ENCODE data around the gene WWOX. TPM values are rescaled to one million over a fixed set of nuclear protein-coding genes. Genes with fewer than 3 reads are reported as not detected.

Gene WWOX
- total RNA-seq, 4 donors from 2014 or later: 135 to 209 (median 159) TPM

GRCh38 chr16:79130616-79131015 is 1031.2 kb downstream of the WWOX start:
- Histone ChIP-seq H3K4me1 (peaks cover 9 to 21% of the 10 kb centered on the region in 2 donors), H3K4me3 (replicated peaks in 1 of 3) (no peak overlapping the region), H3K9me3 (no peaks in the 10 kb centered on the region), H3K36me3 (no peaks in the 10 kb centered on the region), H3K27ac (no peak overlapping the region), H3K27me3 (no peaks in the 10 kb centered on the region)
- DNase-seq: no peak
- WGBS, 2 donors: 88 to 93% methylated on average over 7 of the region's 7 CpGs
- TF ChIP-seq CTCF (IDR thresholded peaks at IDR 0.05): no peak
- no peak for TF ChIP-seq POLR2A (IDR thresholded peaks at IDR 0.05)
- intact Hi-C loops (cut with DNase I): no loop called here

- H3K27ac ChIP-seq: no peak overlapping the region
- H3K4me1 ChIP-seq: peaks cover 9 to 21% of the 10 kb centered on the region in 2 donors
- intact Hi-C loops (cut with DNase I): no loop called here
- no peak overlapping the region for H3K4me3 ChIP-seq (replicated peaks in 1 of 3)
- H3K9me3 ChIP-seq: no peaks in the 10 kb centered on the region
- H3K27me3 ChIP-seq: no peaks in the 10 kb centered on the region
- 91 to 94% methylated on average over 6 of the region's 6 CpGs for WGBS, 2 donors
- H3K36me3 ChIP-seq: no peaks in the 10 kb centered on the region
- no peak for TF ChIP-seq POLR2A (IDR thresholded peaks at IDR 0.05)
- no peak for TF ChIP-seq CTCF (IDR thresholded peaks at IDR 0.05)
- DNase-seq: no peak
Measured at GRCh38 chr16:79131321-79132075, 1032.0 kb downstream of the WWOX start.

- intact Hi-C loops (cut with DNase I): no loop called here
- Histone ChIP-seq H3K4me1 (peaks cover 9 to 21% of the 10 kb centered on the region in 2 donors), H3K27ac (no peak overlapping the region), H3K27me3 (no peaks in the 10 kb centered on the region), H3K36me3 (no peaks in the 10 kb centered on the region), H3K9me3 (no peaks in the 10 kb centered on the region), H3K4me3 (replicated peaks in 1 of 3) (no peak overlapping the region)
- no peak for TF ChIP-seq POLR2A (IDR thresholded peaks at IDR 0.05)
- no peak for TF ChIP-seq CTCF (IDR thresholded peaks at IDR 0.05)
- DNase-seq: peak; percentile 41 to 52
- WGBS, 2 donors: 38 to 39% methylated on average over 3 of the region's 3 CpGs
Measured at GRCh38 chr16:79132701-79133100, 1033.2 kb downstream of the WWOX start.

- TF ChIP-seq CTCF (IDR thresholded peaks at IDR 0.05) (no peak), POLR2A (IDR thresholded peaks at IDR 0.05) (no peak)
- H3K27ac ChIP-seq: no peak overlapping the region
- WGBS, 2 donors: 82 to 87% methylated on average over 5 of the region's 5 CpGs
- no peak for DNase-seq
- H3K36me3 ChIP-seq: no peaks in the 10 kb centered on the region
- no peaks in the 10 kb centered on the region for H3K27me3 ChIP-seq
- no peak overlapping the region for H3K4me3 ChIP-seq (replicated peaks in 1 of 3)
- intact Hi-C loops (cut with DNase I): no loop called here
- H3K4me1 ChIP-seq: peaks cover 0 to 17% of the 10 kb centered on the region in 2 donors
- H3K9me3 ChIP-seq: no peaks in the 10 kb centered on the region
Measured at GRCh38 chr16:79134300-79134699, 1034.8 kb downstream of the WWOX start.

GRCh38 chr16:79136955-79137354 is 1037.5 kb downstream of the WWOX start:
- DNase-seq: no peak
- no peaks in the 10 kb centered on the region for H3K9me3 ChIP-seq
- intact Hi-C loops (cut with DNase I): no loop called here
- H3K4me1 ChIP-seq: peaks cover 0 to 17% of the 10 kb centered on the region in 2 donors
- H3K36me3 ChIP-seq: no peaks in the 10 kb centered on the region
- H3K27ac ChIP-seq: no peak overlapping the region
- 85 to 96% methylated on average over 7 of the region's 7 CpGs for WGBS, 2 donors
- no peak overlapping the region for H3K4me3 ChIP-seq (replicated peaks in 1 of 3)
- H3K27me3 ChIP-seq: no peaks in the 10 kb centered on the region
- TF ChIP-seq CTCF (IDR thresholded peaks at IDR 0.05) (no peak), POLR2A (IDR thresholded peaks at IDR 0.05) (no peak)

All from thyroid gland (tissue), 4 donors.